Posterior vena cava (tissue), 2 donors: ENCODE measurements around the gene PGRMC1. TPM values are rescaled to one million over a fixed set of nuclear protein-coding genes. Genes with fewer than 3 reads are reported as not detected.
"Not testable (repeated sequence)": the region's sequence is repeated elsewhere in the genome, so short reads cannot be mapped to it uniquely, and the experiment has no call there.

Source experiments
- DNase-seq: peaks from one replicate; pipeline ENCODE4 v3.0.0-alpha.2; 2020; ENCODE audit warnings: low spot score
- intact Hi-C, 2 donors: fragments of 100-400 bp; cut with DNase I; formaldehyde crosslinking; loops; one replicate each; pipeline versions ENCODE4 v1.14.1 to v1.14.2; 2022 to 2023
- long read RNA-seq, 2 donors: library from polyadenylated mRNA; unstranded; transcript quantifications; one replicate each; pipeline ENCODE4 v2.0.0, GENCODE V29; 2020 to 2021
- total RNA-seq, 2 donors: library from RNA; stranded (reverse); fragmentation: NEBNext Ultra II Directional; extraction: Animal tissue kit (Norgen Biotek cat#: 25700); gene quantifications; one replicate each; pipeline ENCODE4 v1.2.1, GENCODE V29; 2021
- donor health status: DM: yes; HTN: yes; CAD: no.
- donor health status: DM: yes; HTN: yes; CAD: no.

The PGRMC1 gene
- 100 to 1,000 TPM in 1 of 2 donors, 10 to 100 TPM in 1; 96.4 to 126 TPM for total RNA-seq
- long read RNA-seq, donor 1, transcript PGRMC1-201 (3 exons, 1,911 nt) = major isoform, 40 of 47 reads
- long read RNA-seq, donor 1, partial matches to known transcripts = 6 of 47 reads
- long read RNA-seq, donor 1, other reads (novel, unspliced or antisense) = 0 of 47 reads
- long read RNA-seq, donor 2, transcript PGRMC1-201 (3 exons, 1,911 nt) = major isoform, 233 of 247 reads
- long read RNA-seq, donor 2, partial matches to known transcripts = 11 of 247 reads
- long read RNA-seq, donor 2, other reads (novel, unspliced or antisense) = 1 of 247 reads

GRCh38 chrX:119235872-119236622 lies at the start of gene PGRMC1:
Gene PGRMC1, plus strand, starts transcription at chrX:119236285. Its CDS starts 79 bp downstream, at chrX:119236364.
- DNase-seq = peak; percentile 93
- intact Hi-C loops = no loop called here

GRCh38 chrX:119186763-119187162 lies 49.3 kb upstream of the PGRMC1 start:
- intact Hi-C loops = no loop called here
- no peak for DNase-seq

- intact Hi-C loops = no loop called here
- no peak for DNase-seq
These were observed 48.8 kb upstream of the PGRMC1 start for GRCh38 chrX:119187298-119187697.

GRCh38 chrX:119189115-119189514 lies 47.0 kb upstream of the PGRMC1 start:
- intact Hi-C loops = no loop called here
- DNase-seq = no peak

GRCh38 chrX:119189595-119189994 lies 46.5 kb upstream of the PGRMC1 start:
- intact Hi-C loops = no loop called here
- peak; percentile 87 for DNase-seq

GRCh38 chrX:119190091-119190681 lies 45.9 kb upstream of the PGRMC1 start:
- intact Hi-C loops = loop anchor here in 1 of 2 donors (5.0 kb wide), 1 partner anchor 1222 kb away; no protein-coding TSS in a partner anchor
- DNase-seq = no peak

GRCh38 chrX:119190831-119191230 lies 45.3 kb upstream of the PGRMC1 start:
- no peak for DNase-seq
- intact Hi-C loops = loop anchor here in 1 of 2 donors (5.0 kb wide), 1 partner anchor 1221 kb away; no protein-coding TSS in a partner anchor

- DNase-seq = no peak
- intact Hi-C loops = loop anchor here in 1 of 2 donors (5.0 kb wide), 1 partner anchor 1218 kb away; no protein-coding TSS in a partner anchor
These were observed 41.5 kb upstream of the PGRMC1 start for GRCh38 chrX:119194621-119195020.

- intact Hi-C loops = no loop called here
- no peak for DNase-seq
These were observed 34.5 kb upstream of the PGRMC1 start for GRCh38 chrX:119201570-119201969.

- intact Hi-C loops = no loop called here
- DNase-seq = no peak
These were observed 29.9 kb upstream of the PGRMC1 start for GRCh38 chrX:119206203-119206602.

GRCh38 chrX:119207483-119207882 lies 28.6 kb upstream of the PGRMC1 start:
- DNase-seq, intact Hi-C loops: not testable (repeated sequence)

GRCh38 chrX:119208401-119209057 lies 27.6 kb upstream of the PGRMC1 start:
- intact Hi-C loops = no loop called here
- no peak for DNase-seq

GRCh38 chrX:119210931-119211648 lies 25.0 kb upstream of the PGRMC1 start:
- intact Hi-C loops, DNase-seq: not testable (repeated sequence)

- intact Hi-C loops = no loop called here
- DNase-seq = no peak
These were observed 24.5 kb upstream of the PGRMC1 start for GRCh38 chrX:119211649-119212014.

GRCh38 chrX:119218198-119218597 lies 17.9 kb upstream of the PGRMC1 start:
- DNase-seq = no peak
- intact Hi-C loops = no loop called here

GRCh38 chrX:119222932-119223331 lies 13.2 kb upstream of the PGRMC1 start:
- intact Hi-C loops = no loop called here
- no peak for DNase-seq

- intact Hi-C loops = no loop called here
- no peak for DNase-seq
These were observed 12.3 kb upstream of the PGRMC1 start for GRCh38 chrX:119223783-119224182.

- no peak for DNase-seq
- intact Hi-C loops = no loop called here
These were observed 9.6 kb upstream of the PGRMC1 start for GRCh38 chrX:119226446-119226845.
